H1 (cell line): Measurements from ENCODE around the gene MRPL55. TPM values are rescaled to one million over a fixed set of nuclear protein-coding genes. Genes with fewer than 3 reads are reported as not detected.

Source experiments
- RAD21 ChIP-seq, 2 experiments: IDR thresholded peaks in 1 of 2; conservative IDR thresholded peaks in 1 of 2; 2 replicates each; pipeline ENCODE4 v1.6.1; 2011; ENCODE audit warnings: low read depth in 2 of 2, low read length in 2 of 2, improper control_type of control experiment in 1 of 2, inconsistent platforms in 1 of 2, mild to moderate bottlenecking in 1 of 2, moderate library complexity in 1 of 2
- polyA plus RNA-seq, 7 experiments: library from polyadenylated mRNA; depleted of rRNA in 3 of 7; stranded (reverse) in 5 of 7; unstranded in 2 of 7; fragments of >200 nt in 5 of 7; fragments of 200-250 nt in 2 of 7; gene quantifications; 1 replicate in 5 of 7; 2 replicates in 1 of 7; 4 replicates in 1 of 7; pipeline versions ENCODE4 v1.2.1 to v1.2.3, GENCODE V29; 2011 to 2013; ENCODE audit warnings: missing spikeins in 2 of 7, mixed read lengths in 2 of 7
- total RNA-seq: library from RNA; stranded (reverse); fragmentation: NEBNext Ultra II Directional; extraction: Animal tissue kit (Norgen Biotek cat#: 25700); gene quantifications from 2 replicates; pipeline ENCODE4 v1.2.1, GENCODE V29; 2021

MRPL55 gene
- total and polyA plus RNA-seq, 2 of the 8 experiments (the other 6 are each of a cell fraction or from before 2014, with no cell fraction given) = 59.0 to 244 TPM

- no peak for TF ChIP-seq RAD21 (IDR thresholded peaks at IDR 0.05 in 1 of 2, conservative IDR thresholded peaks at IDR 0.05 in 1 of 2; ENCODE audit: low read depth in 2 of 2, low read length in 2 of 2)
- TF ChIP-seq, all 59 proteins: peak for 0
These were observed 45.0 kb upstream of the MRPL55 start (continued) for GRCh38 chr1:228154021-228154669.
